H1 (cell line): ENCODE results near the gene LCLAT1. TPM values are rescaled to one million over a fixed set of nuclear protein-coding genes. Genes with fewer than 3 reads are reported as not detected.

ENCODE experiments used
- CTCF ChIA-PET: fragments of 300-600 bp; sonication (Branson Sonifier 250); formaldehyde crosslinking; loops from one replicate; lab custom pipeline; 2021; ENCODE audit not compliant: partially characterized antibody; lab: Charles Lee
- POLR2A ChIA-PET: fragments of 300-600 bp; sonication (Branson Sonifier 250); formaldehyde crosslinking; loops from one replicate; lab custom pipeline; 2021; ENCODE audit warnings: inconsistent platforms; ENCODE audit not compliant: partially characterized antibody; lab: Charles Lee
- DNase-seq, 2 experiments: peaks; one replicate each; pipeline versions ENCODE4 v3.0.0 to v3.0.0-alpha.2; 2010 to 2022; ENCODE audit warnings: low spot score in 2 of 2, low read depth in 1 of 2, mixed read lengths in 1 of 2
- FAIRE-seq: peaks from 2 replicates; lab custom pipeline; 2011; peaks lifted over from hg19 to GRCh38; lab: Jason Lieb, UNC
- H2AFZ ChIP-seq: 2 replicates; pipeline ENCODE4 v1.8.1; 2012; ENCODE audit warnings: low read length, inconsistent platforms
- H2AK5ac ChIP-seq: 2 replicates; pipeline ENCODE4 v1.6.1; 2013; ENCODE audit warnings: low read depth, low read length
- H2BK120ac ChIP-seq: replicated peaks from 2 replicates; pipeline ENCODE3; 2013; ENCODE audit warnings: low read depth, low read length, inconsistent platforms
- H2BK12ac ChIP-seq: 2 replicates; pipeline ENCODE4 v1.6.1; 2013; ENCODE audit warnings: low read depth, low read length
- H2BK15ac ChIP-seq: 2 replicates; pipeline ENCODE4 v1.6.1; 2013; ENCODE audit warnings: low read length
- H2BK20ac ChIP-seq: 2 replicates; pipeline ENCODE4 v1.6.1; 2013; ENCODE audit warnings: low read length
- H2BK5ac ChIP-seq: 2 replicates; pipeline ENCODE4 v1.6.1; 2013; ENCODE audit warnings: low read depth, low read length
- H3K14ac ChIP-seq: 2 replicates; pipeline ENCODE4 v1.6.1; 2013; ENCODE audit warnings: inconsistent platforms; ENCODE audit not compliant: insufficient read length
- H3K18ac ChIP-seq: 2 replicates; pipeline ENCODE4 v1.6.1; 2013; ENCODE audit warnings: low read length; ENCODE audit errors: extremely low read depth
- H3K23ac ChIP-seq: 2 replicates; pipeline ENCODE4 v1.6.1; 2013; ENCODE audit warnings: inconsistent platforms; ENCODE audit not compliant: insufficient read length
- H3K23me2 ChIP-seq: 2 replicates; pipeline ENCODE4 v1.6.1; 2013; ENCODE audit warnings: low read depth, low read length
- H3K27ac ChIP-seq: 2 replicates; pipeline ENCODE4 v1.6.1; 2011; ENCODE audit warnings: low read depth, low read length, inconsistent platforms
- H3K27me3 ChIP-seq, 4 experiments: replicated peaks in 1 of 4; 1 replicate in 1 of 4; 2 replicates in 3 of 4; pipeline versions ENCODE4 v1.6.1 to v1.8.1; 2011 to 2013; ENCODE audit warnings: low read length in 3 of 4, mild to moderate bottlenecking in 3 of 4, inconsistent platforms in 2 of 4, mixed read lengths in 2 of 4, moderate library complexity in 1 of 4; ENCODE audit not compliant: control insufficient read depth in 3 of 4, insufficient read depth in 3 of 4; ENCODE audit errors: extremely low read depth in 1 of 4
- H3K36me3 ChIP-seq, 4 experiments: 2 replicates each; pipeline versions ENCODE4 v1.6.1 to v1.8.1; 2011 to 2013; ENCODE audit warnings: mild to moderate bottlenecking in 4 of 4, low read length in 3 of 4, moderate library complexity in 2 of 4, control low read depth in 1 of 4, inconsistent platforms in 1 of 4; ENCODE audit not compliant: insufficient read depth in 4 of 4, control insufficient read depth in 2 of 4
- H3K4ac ChIP-seq: replicated peaks from 2 replicates; pipeline ENCODE3; 2013; ENCODE audit warnings: low read length, low read depth, mixed read lengths, inconsistent platforms; ENCODE audit not compliant: insufficient read length
- H3K4me1 ChIP-seq, 4 experiments: replicated peaks in 1 of 4; 1 replicate in 1 of 4; 2 replicates in 3 of 4; pipeline versions ENCODE4 v1.6.1 to v1.8.1; 2011 to 2013; ENCODE audit warnings: low read length in 3 of 4, inconsistent platforms in 2 of 4, mixed read lengths in 1 of 4; ENCODE audit not compliant: insufficient read depth in 4 of 4, control insufficient read depth in 3 of 4
- H3K4me2 ChIP-seq, 2 experiments: 2 replicates each; pipeline versions ENCODE4 v1.6.1 to v1.8.1; 2011 to 2013; ENCODE audit warnings: low read depth in 2 of 2, low read length in 2 of 2, control low read depth in 1 of 2, inconsistent platforms in 1 of 2, mild to moderate bottlenecking in 1 of 2; ENCODE audit not compliant: insufficient read depth in 1 of 2
- H3K4me3 ChIP-seq, 4 experiments: fragments of 200-600, 300-600 bp in 1 of 4; sonication (generic), shearing (Covaris generic), sonication (Bioruptor Twin) in 1 of 4; 2 replicates each; pipeline versions ENCODE4 v1.5.1 to v1.8.1; 2011 to 2016; ENCODE audit warnings: low read length in 4 of 4, low read depth in 3 of 4, control low read depth in 2 of 4, inconsistent platforms in 2 of 4, mild to moderate bottlenecking in 2 of 4, mixed read lengths in 1 of 4, moderate library complexity in 1 of 4; ENCODE audit not compliant: insufficient read depth in 2 of 4; ENCODE audit errors: extremely low read depth in 1 of 4
- H3K56ac ChIP-seq: replicated peaks from 2 replicates; pipeline ENCODE3; 2013; ENCODE audit warnings: low read depth, mild to moderate bottlenecking, mixed read lengths, low read length, inconsistent platforms; ENCODE audit not compliant: insufficient read length
- H3K79me1 ChIP-seq: 2 replicates; pipeline ENCODE4 v1.6.1; 2013; ENCODE audit warnings: low read depth, low read length, control low read depth
- H3K79me2 ChIP-seq, 2 experiments: 2 replicates each; pipeline versions ENCODE4 v1.6.1 to v1.8.1; 2012 to 2013; ENCODE audit warnings: low read length in 2 of 2, mild to moderate bottlenecking in 2 of 2, inconsistent platforms in 1 of 2; ENCODE audit not compliant: insufficient read depth in 2 of 2, control insufficient read depth in 1 of 2
- H3K9ac ChIP-seq, 4 experiments: replicated peaks in 1 of 4; 1 replicate in 1 of 4; 2 replicates in 3 of 4; pipeline versions ENCODE4 v1.6.1 to v1.8.1; 2011 to 2013; ENCODE audit warnings: low read depth in 3 of 4, low read length in 3 of 4, control low read depth in 2 of 4, mild to moderate bottlenecking in 2 of 4, moderate library complexity in 2 of 4, inconsistent platforms in 1 of 4; ENCODE audit errors: extremely low read depth in 1 of 4
- H3K9me3 ChIP-seq, 2 experiments: 2 replicates each; pipeline versions ENCODE4 v1.6.1 to v1.8.1; 2012 to 2013; ENCODE audit warnings: mild to moderate bottlenecking in 2 of 2, moderate library complexity in 2 of 2, control low read depth in 1 of 2, inconsistent platforms in 1 of 2, low read depth in 1 of 2, low read length in 1 of 2, mixed read lengths in 1 of 2; ENCODE audit not compliant: insufficient read depth in 2 of 2
- H4K20me1 ChIP-seq, 2 experiments: replicated peaks in 1 of 2; 2 replicates each; pipeline versions ENCODE3 to v1.8.1; 2011 to 2013; ENCODE audit warnings: inconsistent platforms in 2 of 2, low read length in 2 of 2, mild to moderate bottlenecking in 1 of 2; ENCODE audit not compliant: insufficient read depth in 2 of 2, control insufficient read depth in 1 of 2
- H4K5ac ChIP-seq: 2 replicates; pipeline ENCODE4 v1.6.1; 2013; ENCODE audit warnings: low read length, low read depth, mixed read lengths, inconsistent platforms; ENCODE audit not compliant: insufficient read length
- H4K8ac ChIP-seq: 2 replicates; pipeline ENCODE4 v1.8.0; 2013; ENCODE audit warnings: mild to moderate bottlenecking, moderate library complexity, low read length, inconsistent platforms; ENCODE audit not compliant: insufficient read depth; ENCODE audit errors: extremely low read depth
- H4K91ac ChIP-seq: replicated peaks from 2 replicates; pipeline ENCODE3; 2013; ENCODE audit warnings: low read length, mixed read lengths, inconsistent platforms; ENCODE audit not compliant: insufficient read length
- ATF3 ChIP-seq: IDR thresholded peaks from 2 replicates; pipeline ENCODE4 v1.6.1; 2011; ENCODE audit warnings: low read depth, mild to moderate bottlenecking, low read length; ENCODE audit not compliant: insufficient read depth
- BRCA1 ChIP-seq: IDR thresholded peaks from 2 replicates; pipeline ENCODE4 v1.6.1; 2012; ENCODE audit warnings: low read depth, low read length, improper control_type of control experiment
- CTBP2 ChIP-seq: IDR thresholded peaks from 2 replicates; pipeline ENCODE4 v1.7.0; 2011; ENCODE audit warnings: borderline replicate concordance, mild to moderate bottlenecking, moderate library complexity, mixed read lengths, low read length; ENCODE audit not compliant: insufficient read depth, insufficient read length
- EZH2 ChIP-seq: fragments of 200-600 bp; sonication (generic); IDR thresholded peaks from 2 replicates; pipeline ENCODE4 v1.7.1; 2012; ENCODE audit warnings: low read depth, mild to moderate bottlenecking, moderate library complexity, low read length, inconsistent platforms; ENCODE audit not compliant: severe bottlenecking
- FOSL1 ChIP-seq: IDR thresholded peaks from 2 replicates; pipeline ENCODE4 v1.6.1; 2011; ENCODE audit warnings: mild to moderate bottlenecking, low read depth, low read length, moderate library complexity; ENCODE audit not compliant: insufficient read depth
- HDAC6 ChIP-seq: IDR thresholded peaks from one replicate; pipeline ENCODE4 v1.7.1; 2012; ENCODE audit warnings: low read depth, mild to moderate bottlenecking, inconsistent platforms, low read length, moderate library complexity
- KDM1A ChIP-seq: fragments of 200-600, 300-600 bp; sonication (generic); IDR thresholded peaks from 2 replicates; pipeline ENCODE4 v1.7.1; 2016; ENCODE audit warnings: mild to moderate bottlenecking, low read length, borderline replicate concordance
- MAFK ChIP-seq: IDR thresholded peaks from 2 replicates; pipeline ENCODE4 v1.6.1; 2012; ENCODE audit warnings: low read depth, mild to moderate bottlenecking, improper control_type of control experiment, low read length
- POLR2A ChIP-seq, 2 experiments: IDR thresholded peaks; 1 replicate in 1 of 2; 2 replicates in 1 of 2; pipeline ENCODE4 v1.6.1; 2011; ENCODE audit warnings: low read depth in 2 of 2, low read length in 2 of 2, mild to moderate bottlenecking in 2 of 2; ENCODE audit errors: control extremely low read depth in 1 of 2
- SAP30 ChIP-seq: fragments of 300-600 bp; sonication (generic); IDR thresholded peaks from 2 replicates; pipeline ENCODE4 v1.7.1; 2012; ENCODE audit warnings: low read length, moderate library complexity, mild to moderate bottlenecking, inconsistent platforms; ENCODE audit not compliant: insufficient read depth, insufficient replicate concordance
- SP1 ChIP-seq: IDR thresholded peaks from 2 replicates; pipeline ENCODE4 v1.6.1; 2011; ENCODE audit warnings: low read depth, low read length
- TBP ChIP-seq: IDR thresholded peaks from 2 replicates; pipeline ENCODE4 v1.6.1; 2011; ENCODE audit warnings: low read depth, low read length, improper control_type of control experiment
- TEAD4 ChIP-seq: IDR thresholded peaks from 2 replicates; pipeline ENCODE4 v1.6.1; 2012; ENCODE audit warnings: low read depth, low read length, inconsistent platforms, mixed read lengths
- USF2 ChIP-seq: IDR thresholded peaks from 2 replicates; pipeline ENCODE4 v1.6.1; 2011; ENCODE audit warnings: low read length, improper control_type of control experiment
- WGBS, 2 experiments: shearing (Covaris generic) in 1 of 2; methylation state at CpG; one replicate each; pipeline versions ENCODE4 v1.1.6 to v1.1.7; 2013 to 2015; ENCODE audit warnings: low lambda C conversion rate in 2 of 2, mixed read lengths in 2 of 2, inconsistent platforms in 1 of 2, low coverage in 1 of 2, missing lambda C conversion rate in 1 of 2; ENCODE audit not compliant: insufficient replicate concordance in 2 of 2, insufficient coverage in 1 of 2, insufficient read length in 1 of 2; ENCODE audit errors: extremely low coverage in 1 of 2, missing lambda C conversion rate in 1 of 2; 5-methylcytosine and 5-hydroxymethylcytosine counted together
- polyA plus RNA-seq, 7 experiments: library from polyadenylated mRNA; depleted of rRNA in 3 of 7; stranded (reverse) in 5 of 7; unstranded in 2 of 7; fragments of >200 nt in 5 of 7; fragments of 200-250 nt in 2 of 7; gene quantifications; 1 replicate in 5 of 7; 2 replicates in 1 of 7; 4 replicates in 1 of 7; pipeline versions ENCODE4 v1.2.1 to v1.2.3, GENCODE V29; 2011 to 2013; ENCODE audit warnings: missing spikeins in 2 of 7, mixed read lengths in 2 of 7
- total RNA-seq: library from RNA; stranded (reverse); fragmentation: NEBNext Ultra II Directional; extraction: Animal tissue kit (Norgen Biotek cat#: 25700); gene quantifications from 2 replicates; pipeline ENCODE4 v1.2.1, GENCODE V29; 2021

LCLAT1 gene
- total and polyA plus RNA-seq, 2 of the 8 experiments (the other 6 are each of a cell fraction or from before 2014, with no cell fraction given): 7.6 to 22.0 TPM

DNA sequence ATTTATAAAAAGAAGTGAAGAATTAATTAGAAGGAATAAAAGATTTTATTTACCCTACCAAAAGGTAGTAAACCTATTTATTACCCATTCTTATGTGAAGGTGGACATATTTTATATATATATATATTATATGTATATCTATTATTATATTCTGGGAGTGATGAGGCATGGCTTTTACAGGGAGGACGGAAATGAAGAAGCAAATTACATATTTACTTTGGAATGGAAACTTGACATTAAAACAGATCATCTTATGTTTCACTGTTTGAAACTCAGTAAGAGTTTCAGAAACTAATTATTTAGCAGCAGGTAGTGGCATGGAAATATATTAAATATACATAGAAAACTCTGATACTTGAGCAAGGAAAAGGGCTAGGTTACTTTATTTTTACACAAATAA lies 143.4 kb downstream of the LCLAT1 start:
- Histone ChIP-seq H3K56ac (no peak overlapping the region), H3K4me1 (no peaks in the 10 kb centered on the region), H3K4me3 (no peak overlapping the region), H4K20me1 (no peaks in the 10 kb centered on the region), H2AFZ (no peak overlapping the region), H3K27me3 (no peaks in the 10 kb centered on the region), H3K23ac (no peak overlapping the region), H3K23me2 (no peaks in the 10 kb centered on the region), H3K36me3 (no peaks in the 10 kb centered on the region), H2BK12ac (no peak overlapping the region), H3K14ac (no peak overlapping the region), H3K9me3 (no peaks in the 10 kb centered on the region), H2AK5ac (no peak overlapping the region), H3K4me2 (no peak overlapping the region), H3K18ac (no peak overlapping the region), H3K4ac (no peak overlapping the region), H3K79me1 (no peaks in the 10 kb centered on the region), H2BK5ac (no peak overlapping the region), H4K8ac (no peak overlapping the region), H3K79me2 (no peaks in the 10 kb centered on the region), H2BK20ac (no peak overlapping the region), H3K27ac (no peak overlapping the region), H3K9ac (no peak overlapping the region), H4K91ac (no peak overlapping the region), H2BK15ac (no peak overlapping the region), H2BK120ac (no peak overlapping the region), H4K5ac (no peak overlapping the region)
- WGBS, 2 experiments: 88% methylated on average over 1 of the region's 1 CpG; no CpG with 5 or more reads in 1 of the 2 experiments
- no peak for DNase-seq
- no peak for FAIRE-seq
- ChIA-PET CTCF (no interaction called here), POLR2A (no interaction called here)
- no peak for TF ChIP-seq BRCA1
- no peak for TF ChIP-seq TBP
- no peak for TF ChIP-seq FOSL1
- no peak for TF ChIP-seq SP1
- TF ChIP-seq KDM1A: no peak
- no peak for TF ChIP-seq SAP30
- TF ChIP-seq MAFK: no peak
- no peak for TF ChIP-seq EZH2
- no peak for TF ChIP-seq ATF3
- no peak for TF ChIP-seq POLR2A (IDR thresholded peaks at IDR 0.05; ENCODE audit: control extremely low read depth in 1 of 2, low read depth in 2 of 2, low read length in 2 of 2)
- no peak for TF ChIP-seq TEAD4
- no peak for TF ChIP-seq HDAC6
- TF ChIP-seq CTBP2: no peak
- TF ChIP-seq USF2: no peak
